Osteocyte (in vitro differentiated cells): ENCODE results near the gene SELENOS. TPM values are rescaled to one million over a fixed set of nuclear protein-coding genes. Genes with fewer than 3 reads are reported as not detected.

Experiments used
- DNase-seq: peaks from one replicate; pipeline ENCODE4 v3.0.0; 2021; ENCODE audit warnings: mixed read lengths; ENCODE audit not compliant: unreplicated experiment; ENCODE audit errors: extremely low spot score
- H3K27ac Mint-ChIP-seq: one replicate; pipeline ENCODE4 v1.8.0; 2021; ENCODE audit warnings: mild to moderate bottlenecking, mixed read lengths; ENCODE audit not compliant: unreplicated experiment
- H3K27me3 Mint-ChIP-seq: one replicate; pipeline ENCODE4 v1.8.0; 2021; ENCODE audit warnings: mixed read lengths; ENCODE audit not compliant: unreplicated experiment
- H3K36me3 Mint-ChIP-seq: one replicate; pipeline ENCODE4 v1.8.0; 2021; ENCODE audit warnings: mixed read lengths; ENCODE audit not compliant: unreplicated experiment
- H3K4me1 Mint-ChIP-seq: one replicate; pipeline ENCODE4 v1.8.0; 2021; ENCODE audit warnings: mixed read lengths; ENCODE audit not compliant: unreplicated experiment
- H3K4me3 Mint-ChIP-seq: one replicate; pipeline ENCODE4 v1.8.0; 2021; ENCODE audit warnings: mild to moderate bottlenecking, moderate library complexity, mixed read lengths; ENCODE audit not compliant: unreplicated experiment
- H3K9me3 Mint-ChIP-seq: one replicate; pipeline ENCODE4 v1.8.0; 2021; ENCODE audit warnings: mixed read lengths; ENCODE audit not compliant: unreplicated experiment
- total RNA-seq: library from RNA; stranded (reverse); gene quantifications from 2 replicates; pipeline ENCODE4 v1.2.1, GENCODE V29; 2021
- TF ChIP-seq, protein P1 (sequence below): fragments of 200-600 bp; sonication (generic); IDR thresholded peaks from 2 replicates; pipeline ENCODE4 v1.5.0; 2021; ENCODE audit warnings: antibody characterized with exemption, mild to moderate bottlenecking, moderate library complexity

The SELENOS gene
- total RNA-seq, 1 donor from 2014 or later = 60.4 TPM

GRCh38 chr15:101315736-101316135 lies 38.5 kb upstream of the SELENOS start:
- Mint-ChIP-seq H3K27ac (no peak overlapping the region), H3K9me3 (no peaks in the 10 kb centered on the region), H3K27me3 (peaks cover 17% of the 10 kb centered on the region), H3K4me3 (no peak overlapping the region), H3K36me3 (no peaks in the 10 kb centered on the region), H3K4me1 (no peaks in the 10 kb centered on the region)
- TF ChIP-seq, protein P1, sequence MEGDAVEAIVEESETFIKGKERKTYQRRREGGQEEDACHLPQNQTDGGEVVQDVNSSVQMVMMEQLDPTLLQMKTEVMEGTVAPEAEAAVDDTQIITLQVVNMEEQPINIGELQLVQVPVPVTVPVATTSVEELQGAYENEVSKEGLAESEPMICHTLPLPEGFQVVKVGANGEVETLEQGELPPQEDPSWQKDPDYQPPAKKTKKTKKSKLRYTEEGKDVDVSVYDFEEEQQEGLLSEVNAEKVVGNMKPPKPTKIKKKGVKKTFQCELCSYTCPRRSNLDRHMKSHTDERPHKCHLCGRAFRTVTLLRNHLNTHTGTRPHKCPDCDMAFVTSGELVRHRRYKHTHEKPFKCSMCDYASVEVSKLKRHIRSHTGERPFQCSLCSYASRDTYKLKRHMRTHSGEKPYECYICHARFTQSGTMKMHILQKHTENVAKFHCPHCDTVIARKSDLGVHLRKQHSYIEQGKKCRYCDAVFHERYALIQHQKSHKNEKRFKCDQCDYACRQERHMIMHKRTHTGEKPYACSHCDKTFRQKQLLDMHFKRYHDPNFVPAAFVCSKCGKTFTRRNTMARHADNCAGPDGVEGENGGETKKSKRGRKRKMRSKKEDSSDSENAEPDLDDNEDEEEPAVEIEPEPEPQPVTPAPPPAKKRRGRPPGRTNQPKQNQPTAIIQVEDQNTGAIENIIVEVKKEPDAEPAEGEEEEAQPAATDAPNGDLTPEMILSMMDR = no peak
- DNase-seq = no peak

- Mint-ChIP-seq H3K27me3 (peaks cover 12% of the 10 kb centered on the region), H3K9me3 (no peaks in the 10 kb centered on the region), H3K4me1 (no peaks in the 10 kb centered on the region), H3K27ac (no peak overlapping the region), H3K4me3 (no peak overlapping the region), H3K36me3 (no peaks in the 10 kb centered on the region)
- TF ChIP-seq, protein P1 = no peak
- no peak for DNase-seq
Observed at GRCh38 chr15:101314336-101315125, 37.2 kb upstream of the SELENOS start.

GRCh38 chr15:101313041-101313761 lies 35.9 kb upstream of the SELENOS start:
- Mint-ChIP-seq H3K4me3 (no peak overlapping the region), H3K27me3 (peaks cover 5% of the 10 kb centered on the region)

DNA sequence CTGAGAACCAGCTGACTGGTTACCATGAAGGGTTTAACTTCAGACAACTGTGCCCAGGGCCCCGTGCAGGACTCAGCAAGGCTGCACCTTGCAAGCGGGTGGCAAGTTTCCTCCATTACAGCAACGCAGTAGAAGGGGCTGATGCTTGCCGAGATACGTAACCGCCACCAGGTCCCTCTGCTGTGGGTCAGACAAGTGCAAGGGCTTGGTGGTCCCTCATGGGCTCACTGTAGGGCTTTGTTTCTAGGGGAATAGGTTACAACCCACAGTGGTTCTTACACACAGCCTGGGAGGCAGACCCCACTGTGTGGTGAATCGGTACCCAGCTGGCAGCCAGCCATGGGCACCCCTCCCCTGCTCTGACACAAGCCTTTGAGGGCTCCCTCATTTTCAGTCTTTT lies 33.2 kb upstream of the SELENOS start:
- no peak overlapping the region for H3K27ac Mint-ChIP-seq
- H3K9me3 Mint-ChIP-seq = no peaks in the 10 kb centered on the region
- no peaks in the 10 kb centered on the region for H3K4me1 Mint-ChIP-seq
- TF ChIP-seq, protein P1 = no peak
- no peaks in the 10 kb centered on the region for H3K36me3 Mint-ChIP-seq
- H3K27me3 Mint-ChIP-seq = peaks cover under 1% of the 10 kb centered on the region
- no peak for DNase-seq
- H3K4me3 Mint-ChIP-seq = no peak overlapping the region

More at GRCh38 chr15:101313041-101313761, 35.9 kb upstream of the SELENOS start:
- no peak for DNase-seq
- no peak overlapping the region for H3K27ac Mint-ChIP-seq
- H3K9me3 Mint-ChIP-seq = no peaks in the 10 kb centered on the region
- no peaks in the 10 kb centered on the region for H3K4me1 Mint-ChIP-seq
- no peaks in the 10 kb centered on the region for H3K36me3 Mint-ChIP-seq
- TF ChIP-seq, protein P1 = no peak

GRCh38 chr15:101310161-101310480 lies 32.8 kb upstream of the SELENOS start:
- DNase-seq = no peak
- Mint-ChIP-seq H3K36me3 (no peaks in the 10 kb centered on the region), H3K27ac (no peak overlapping the region), H3K4me1 (no peaks in the 10 kb centered on the region), H3K4me3 (no peak overlapping the region), H3K9me3 (no peaks in the 10 kb centered on the region), H3K27me3 (no peaks in the 10 kb centered on the region)
- TF ChIP-seq, protein P1 = no peak
